HEK293 (cell line): ENCODE results near the gene PAQR8.

Experiments
- CTCF ChIA-PET: fragments of 350-600 bp; formaldehyde crosslinking; extraction: SDS; loops from one replicate; lab custom pipeline; 2021; ENCODE audit warnings: antibody characterized with exemption; lab: Yijun Ruan, JAX
- POLR2A ChIA-PET: fragments of 300-600 bp; formaldehyde crosslinking; extraction: SDS; loops from one replicate; lab custom pipeline; 2020; ENCODE audit warnings: antibody characterized with exemption, inconsistent platforms; lab: Yijun Ruan, JAX
- H3K27ac ChIP-seq: fragments of 200-500 bp; sonication (Bioruptor generic); 2 replicates; pipeline ENCODE4 v1.5.1; 2014; ENCODE audit warnings: low read depth, low read length, control low read depth, inconsistent platforms; ENCODE audit errors: extremely low read depth
- H3K36me3 ChIP-seq, 2 experiments: fragments of 200-500 bp in 1 of 2; sonication (Bioruptor generic) in 1 of 2; 1 replicate in 1 of 2; 2 replicates in 1 of 2; pipeline ENCODE4 v1.5.1; 2014 to 2017; ENCODE audit warnings: inconsistent platforms in 2 of 2, low read length in 2 of 2; ENCODE audit not compliant: control insufficient read depth in 2 of 2, insufficient read depth in 1 of 2
- H3K4me1 ChIP-seq: fragments of 200-500 bp; sonication (Bioruptor generic); 2 replicates; pipeline ENCODE4 v1.5.1; 2014; ENCODE audit warnings: mild to moderate bottlenecking, low read length, inconsistent platforms; ENCODE audit not compliant: control insufficient read depth, insufficient read depth
- H3K4me3 ChIP-seq: 2 replicates; pipeline ENCODE4 v1.5.1; 2011; ENCODE audit warnings: low read depth, mild to moderate bottlenecking, control low read depth, low read length, moderate library complexity
- H3K9me3 ChIP-seq: fragments of 200-500 bp; sonication (Bioruptor generic); 2 replicates; pipeline ENCODE4 v1.5.1; 2014; ENCODE audit warnings: low read depth, low read length, inconsistent platforms; ENCODE audit not compliant: control insufficient read depth, insufficient read depth
- AEBP2 ChIP-seq: fragments of 450-650 bp; formaldehyde crosslinking; IDR thresholded peaks from 2 replicates; pipeline ENCODE4 v1.5.1; 2016; ENCODE audit warnings: missing biosample characterization, missing genetic modification characterization, borderline replicate concordance
- ATF2 ChIP-seq: fragments of 450-650 bp; formaldehyde crosslinking; IDR thresholded peaks from 2 replicates; pipeline ENCODE4 v1.5.1; 2016; ENCODE audit warnings: missing biosample characterization, missing genetic modification characterization, low read depth
- OVOL3 ChIP-seq: fragments of 450-650 bp; formaldehyde crosslinking; IDR thresholded peaks from 2 replicates; pipeline ENCODE4 v1.5.1; 2016; ENCODE audit warnings: missing biosample characterization, missing genetic modification characterization
- SALL2 ChIP-seq: fragments of 450-650 bp; formaldehyde crosslinking; IDR thresholded peaks from 2 replicates; pipeline ENCODE4 v1.5.0; 2017; ENCODE audit warnings: missing biosample characterization, mild to moderate bottlenecking, missing genetic modification characterization, borderline replicate concordance
- YY2 ChIP-seq: fragments of 450-650 bp; formaldehyde crosslinking; IDR thresholded peaks from 2 replicates; pipeline ENCODE4 v1.5.1; 2016; ENCODE audit warnings: missing biosample characterization, missing genetic modification characterization
- ZNF121 ChIP-seq: fragments of 450-650 bp; formaldehyde crosslinking; IDR thresholded peaks from 2 replicates; pipeline ENCODE4 v1.5.1; 2016; ENCODE audit warnings: missing biosample characterization, missing genetic modification characterization
- ZNF155 ChIP-seq: fragments of 450-650 bp; formaldehyde crosslinking; IDR thresholded peaks from 2 replicates; pipeline ENCODE4 v1.5.1; 2016; ENCODE audit warnings: missing biosample characterization, missing genetic modification characterization
- ZNF26 ChIP-seq: fragments of 450-650 bp; formaldehyde crosslinking; IDR thresholded peaks from 2 replicates; pipeline ENCODE4 v1.5.1; 2016; ENCODE audit warnings: missing biosample characterization, missing genetic modification characterization
- ZNF394 ChIP-seq: fragments of 450-650 bp; formaldehyde crosslinking; IDR thresholded peaks from 2 replicates; pipeline ENCODE4 v1.5.1; 2016; ENCODE audit warnings: missing biosample characterization, missing genetic modification characterization, mild to moderate bottlenecking, moderate library complexity, borderline replicate concordance
- ZNF398 ChIP-seq: fragments of 450-650 bp; formaldehyde crosslinking; IDR thresholded peaks from 2 replicates; pipeline ENCODE4 v1.5.1; 2017; ENCODE audit warnings: missing biosample characterization, missing genetic modification characterization
- ZNF433 ChIP-seq: fragments of 450-650 bp; formaldehyde crosslinking; IDR thresholded peaks from 2 replicates; pipeline ENCODE4 v1.5.1; 2016; ENCODE audit warnings: missing biosample characterization, missing genetic modification characterization, low read depth
- ZNF555 ChIP-seq: fragments of 450-650 bp; formaldehyde crosslinking; conservative IDR thresholded peaks from 2 replicates; pipeline ENCODE4 v1.5.1; 2017; ENCODE audit warnings: missing biosample characterization, mild to moderate bottlenecking, missing genetic modification characterization, inconsistent platforms
- ZNF692 ChIP-seq: fragments of 450-650 bp; formaldehyde crosslinking; IDR thresholded peaks from 2 replicates; pipeline ENCODE4 v1.5.1; 2016; ENCODE audit warnings: missing biosample characterization, missing genetic modification characterization
- ZNF777 ChIP-seq: fragments of 450-650 bp; formaldehyde crosslinking; IDR thresholded peaks from 2 replicates; pipeline ENCODE4 v1.5.1; 2017; ENCODE audit warnings: missing biosample characterization, missing genetic modification characterization, borderline replicate concordance

Gene PAQR8

GRCh38 chr6:52365317-52365716 is 3.4 kb downstream of the PAQR8 start (continued):
- no peak for TF ChIP-seq ZNF26
- TF ChIP-seq ZNF121 (tag by site-specific recombination) = no peak
- TF ChIP-seq ZNF777 = no peak
- no peak for TF ChIP-seq ZNF692 (tag by site-specific recombination)
- TF ChIP-seq ATF2 = no peak

GRCh38 chr6:52365866-52366540 is 4.1 kb downstream of the PAQR8 start:
- ChIA-PET POLR2A (interaction anchor here (0.6 kb wide), 2 partner anchors 42 to 76 kb away, joined by 3 to 4 read pairs; no protein-coding TSS in a partner anchor), CTCF (interaction anchor here (0.6 to 3.0 kb wide), 6 partner anchors 12 to 81 kb away, joined by 3 to 11 read pairs (median 4); no protein-coding TSS in a partner anchor)

More at GRCh38 chr6:52365866-52366540, 4.1 kb downstream of the PAQR8 start:
- no peak overlapping the region for H3K4me3 ChIP-seq
- H3K9me3 ChIP-seq = no peaks in the 10 kb centered on the region
- H3K4me1 ChIP-seq = peaks cover 4% of the 10 kb centered on the region
- TF ChIP-seq AEBP2 (tag by site-specific recombination) = no peak
- TF ChIP-seq ZNF555 (tag by site-specific recombination) = no peak
- TF ChIP-seq ZNF433 = no peak
- no peak for TF ChIP-seq SALL2 (tag by site-specific recombination)
- TF ChIP-seq YY2 (tag by site-specific recombination) = no peak
- TF ChIP-seq ZNF398 (tag by site-specific recombination) = no peak
- no peak for TF ChIP-seq OVOL3 (tag by site-specific recombination)
- no peak for TF ChIP-seq ZNF155
- no peak for TF ChIP-seq ZNF394 (tag by site-specific recombination)
- no peak overlapping the region for H3K27ac ChIP-seq
- H3K36me3 ChIP-seq = peaks cover 0 to 7% of the 10 kb centered on the region in 2 experiments; a peak in 1 of 3 replicates
